B cell (primary cell): ENCODE results near the gene TECPR2. TPM values are rescaled to one million over a fixed set of nuclear protein-coding genes. Genes with fewer than 3 reads are reported as not detected.
"Not testable (repeated sequence)": the region's sequence is repeated elsewhere in the genome, so short reads cannot be mapped to it uniquely, and the experiment has no call there.

Source experiments
- ATAC-seq: fragments of 200-7000 bp; cut with Tn5 transposase; one replicate; pipeline ENCODE4 v1.10.0; 2021; ENCODE audit warnings: low read depth, mild to moderate bottlenecking, moderate number of reproducible peaks, moderate library complexity
- CTCF ChIA-PET: fragments of 350-600 bp; sonication (Branson Sonifier 250); formaldehyde crosslinking; loops from one replicate; lab custom pipeline; 2021; ENCODE audit warnings: antibody characterized with exemption, inconsistent platforms; lab: Charles Lee
- POLR2A ChIA-PET: fragments of 350-600 bp; sonication (Branson Sonifier 250); formaldehyde crosslinking; loops from one replicate; lab custom pipeline; 2021; ENCODE audit warnings: antibody characterized with exemption; lab: Charles Lee
- DNase-seq: peaks from one replicate; pipeline ENCODE4 v3.0.0; 2013
- H2AFZ ChIP-seq: 2 replicates; pipeline ENCODE4 v1.6.1; 2012; ENCODE audit warnings: mild to moderate bottlenecking, low read depth, low read length; ENCODE audit not compliant: insufficient read depth, poor library complexity, severe bottlenecking
- H3K27ac ChIP-seq, 2 donors: 1 replicate in 1 of 2; 2 replicates in 1 of 2; pipeline ENCODE4 v1.5.1; 2012 to 2013; ENCODE audit warnings: low read length in 2 of 2, mild to moderate bottlenecking in 2 of 2, moderate library complexity in 1 of 2
- H3K27me3 ChIP-seq, 4 experiments: fragments of 200-600 bp in 1 of 4; sonication (generic) in 1 of 4; replicated peaks in 1 of 4; 1 replicate in 2 of 4; 2 replicates in 2 of 4; pipeline versions ENCODE4 v1.6.1 to v1.7.0; 2013 to 2016; ENCODE audit warnings: low read length in 3 of 4, mild to moderate bottlenecking in 2 of 4, mixed read lengths in 1 of 4, moderate library complexity in 1 of 4; ENCODE audit not compliant: insufficient read depth in 4 of 4, control insufficient read depth in 3 of 4; ENCODE audit errors: control extremely low read depth in 1 of 4
- H3K36me3 ChIP-seq, 2 experiments: replicated peaks in 1 of 2; 1 replicate in 1 of 2; 2 replicates in 1 of 2; pipeline versions ENCODE4 v1.6.1 to v1.7.1; 2013; ENCODE audit warnings: low read length in 1 of 2; ENCODE audit not compliant: insufficient read depth in 2 of 2, control insufficient read depth in 1 of 2; ENCODE audit errors: control extremely low read depth in 1 of 2, extremely low read depth in 1 of 2
- H3K4me1 ChIP-seq, 2 donors: fragments of 200-600 bp in 1 of 2; sonication (generic) in 1 of 2; 1 replicate in 1 of 2; 2 replicates in 1 of 2; pipeline versions ENCODE4 v1.5.1 to v1.6.1; 2013 to 2017; ENCODE audit warnings: low read length in 2 of 2; ENCODE audit not compliant: control insufficient read depth in 2 of 2, insufficient read depth in 2 of 2
- H3K4me2 ChIP-seq: replicated peaks from 2 replicates; pipeline ENCODE3; 2012; ENCODE audit warnings: mild to moderate bottlenecking, low read depth, low read length; ENCODE audit not compliant: poor library complexity, severe bottlenecking
- H3K4me3 ChIP-seq, 5 experiments: fragments of 200-600 bp in 1 of 5; sonication (generic) in 1 of 5; 1 replicate in 3 of 5; 2 replicates in 2 of 5; pipeline versions ENCODE4 v1.5.1 to v1.7.0; 2011 to 2016; ENCODE audit warnings: low read length in 4 of 5, mild to moderate bottlenecking in 4 of 5, low read depth in 2 of 5, control low read depth in 1 of 5, moderate library complexity in 1 of 5; ENCODE audit not compliant: insufficient read depth in 1 of 5; ENCODE audit errors: control extremely low read depth in 1 of 5, extremely low read depth in 1 of 5
- H3K79me2 ChIP-seq: fragments of 200-600 bp; sonication (generic); one replicate; pipeline ENCODE4 v1.6.0; 2016; ENCODE audit warnings: low read length; ENCODE audit not compliant: control insufficient read depth, insufficient read depth
- H3K9ac ChIP-seq: fragments of 200-600 bp; sonication (generic); 2 replicates; pipeline ENCODE4 v1.6.1; 2017; ENCODE audit warnings: mild to moderate bottlenecking, low read length, moderate library complexity
- H3K9me3 ChIP-seq, 3 donors: one replicate each; pipeline versions ENCODE4 v1.6.1 to v1.7.1; 2013; ENCODE audit warnings: low read length in 2 of 3; ENCODE audit not compliant: control insufficient read depth in 2 of 3, insufficient read depth in 1 of 3; ENCODE audit errors: control extremely low read depth in 1 of 3
- H4K20me1 ChIP-seq: 2 replicates; pipeline ENCODE4 v1.6.0; 2012; ENCODE audit warnings: mild to moderate bottlenecking, low read length; ENCODE audit not compliant: insufficient read depth, control insufficient read depth, poor library complexity, severe bottlenecking
- H3K27ac Mint-ChIP-seq: one replicate; pipeline ENCODE4 v1.8.0; 2021; ENCODE audit warnings: mixed read lengths
- H3K27me3 Mint-ChIP-seq: one replicate; pipeline ENCODE4 v1.8.0; 2021; ENCODE audit warnings: mixed read lengths
- H3K4me1 Mint-ChIP-seq: one replicate; pipeline ENCODE4 v1.8.0; 2021; ENCODE audit warnings: mixed read lengths
- H3K4me3 Mint-ChIP-seq: one replicate; pipeline ENCODE4 v1.8.0; 2021; ENCODE audit warnings: mixed read lengths
- H3K9me3 Mint-ChIP-seq: one replicate; pipeline ENCODE4 v1.8.0; 2022; ENCODE audit warnings: mixed read lengths; ENCODE audit not compliant: insufficient read depth
- EZH2 ChIP-seq: IDR thresholded peaks from 2 replicates; pipeline ENCODE4 v1.6.1; 2012; ENCODE audit warnings: borderline replicate concordance, low read depth, mild to moderate bottlenecking, moderate library complexity, low read length; ENCODE audit not compliant: insufficient read depth, poor library complexity, severe bottlenecking
- WGBS: methylation state at CpG from one replicate; pipeline ENCODE4 v1.1.5; 2013; ENCODE audit warnings: missing lambda C conversion rate; ENCODE audit not compliant: insufficient coverage; 5-methylcytosine and 5-hydroxymethylcytosine counted together
- intact Hi-C: fragments of 100-400 bp; cut with micrococcal nuclease; formaldehyde crosslinking; loops from one replicate; pipeline ENCODE4 v1.10.0; 2022
- polyA plus RNA-seq: library from polyadenylated mRNA; depleted of rRNA; stranded (reverse); fragments of >200 nt; gene quantifications from 2 replicates; pipeline ENCODE4 v1.2.3, GENCODE V29; 2012
- total RNA-seq, 2 donors: library from RNA; stranded (reverse); fragments of 120-200 nt in 1 of 2; gene quantifications; 1 replicate in 1 of 2; 2 replicates in 1 of 2; pipeline versions ENCODE4 v1.2.3 to v1.2.4, GENCODE V29; 2013 to 2022
- TF ChIP-seq, protein P1 (sequence below): fragments of 200-600 bp; IDR thresholded peaks from one replicate; pipeline ENCODE4 v1.8.0; 2022; ENCODE audit warnings: antibody characterized with exemption, mild to moderate bottlenecking

The TECPR2 gene
- total and polyA plus RNA-seq, 2 donors (not counting 1 experiment from before 2014, with no cell fraction given): 4.7 to 10.8 TPM

DNA sequence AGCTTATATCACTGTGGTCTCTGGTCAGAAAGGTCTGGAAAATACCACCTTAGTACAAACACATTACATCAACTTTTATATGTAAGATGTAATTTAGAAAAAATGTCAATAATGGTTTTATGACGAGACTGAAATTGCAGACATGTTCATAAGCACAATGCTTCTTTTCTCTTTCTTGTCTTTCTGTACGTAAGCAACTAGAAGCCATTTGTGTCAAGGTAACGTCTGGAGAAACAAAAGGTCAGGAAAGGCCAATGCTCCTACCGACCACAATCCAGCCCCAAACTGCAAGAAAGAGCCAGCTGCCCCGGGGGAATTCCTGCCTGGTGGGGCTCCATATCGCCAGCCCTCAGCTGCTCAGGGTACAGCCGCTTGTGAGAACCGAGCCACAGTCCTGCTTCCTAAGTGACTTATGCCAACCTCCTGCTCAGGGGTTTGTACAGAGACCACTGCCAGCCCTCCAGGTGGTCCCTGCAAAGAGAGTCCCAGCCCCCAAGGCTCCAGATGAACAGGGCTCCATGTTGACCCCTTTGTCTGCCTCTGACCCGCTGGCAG is 36.9 kb upstream of the TECPR2 start:
- no peak overlapping the region for H2AFZ ChIP-seq
- DNase-seq: no peak
- no peaks in the 10 kb centered on the region for H3K27me3 Mint-ChIP-seq
- H3K36me3 ChIP-seq: peaks cover 0 to 4% of the 10 kb centered on the region in 2 experiments
- no peak overlapping the region for H3K4me2 ChIP-seq
- H3K27ac Mint-ChIP-seq: no peak overlapping the region
- H3K9me3 Mint-ChIP-seq: no peaks in the 10 kb centered on the region
- no peaks in the 10 kb centered on the region for H4K20me1 ChIP-seq
- H3K9ac ChIP-seq: no peak overlapping the region
- ATAC-seq: no peak
- CTCF ChIA-PET: interaction anchor here (1.4 to 2.8 kb wide), 2 partner anchors 9 to 11 kb away, joined by 3 to 10 read pairs; no protein-coding TSS in a partner anchor
- no peak overlapping the region for H3K27ac ChIP-seq
- no peak overlapping the region for H3K4me3 ChIP-seq
- TF ChIP-seq, protein P1, sequence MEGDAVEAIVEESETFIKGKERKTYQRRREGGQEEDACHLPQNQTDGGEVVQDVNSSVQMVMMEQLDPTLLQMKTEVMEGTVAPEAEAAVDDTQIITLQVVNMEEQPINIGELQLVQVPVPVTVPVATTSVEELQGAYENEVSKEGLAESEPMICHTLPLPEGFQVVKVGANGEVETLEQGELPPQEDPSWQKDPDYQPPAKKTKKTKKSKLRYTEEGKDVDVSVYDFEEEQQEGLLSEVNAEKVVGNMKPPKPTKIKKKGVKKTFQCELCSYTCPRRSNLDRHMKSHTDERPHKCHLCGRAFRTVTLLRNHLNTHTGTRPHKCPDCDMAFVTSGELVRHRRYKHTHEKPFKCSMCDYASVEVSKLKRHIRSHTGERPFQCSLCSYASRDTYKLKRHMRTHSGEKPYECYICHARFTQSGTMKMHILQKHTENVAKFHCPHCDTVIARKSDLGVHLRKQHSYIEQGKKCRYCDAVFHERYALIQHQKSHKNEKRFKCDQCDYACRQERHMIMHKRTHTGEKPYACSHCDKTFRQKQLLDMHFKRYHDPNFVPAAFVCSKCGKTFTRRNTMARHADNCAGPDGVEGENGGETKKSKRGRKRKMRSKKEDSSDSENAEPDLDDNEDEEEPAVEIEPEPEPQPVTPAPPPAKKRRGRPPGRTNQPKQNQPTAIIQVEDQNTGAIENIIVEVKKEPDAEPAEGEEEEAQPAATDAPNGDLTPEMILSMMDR: no peak
- H3K27me3 ChIP-seq: no peaks in the 10 kb centered on the region
- H3K4me1 Mint-ChIP-seq: peaks cover 15% of the 10 kb centered on the region
- POLR2A ChIA-PET: interaction anchor here (0.6 kb wide), 1 partner anchor 283 kb away, joined by 3 read pairs; no protein-coding TSS in a partner anchor
- no peak overlapping the region for H3K4me3 Mint-ChIP-seq
- H3K4me1 ChIP-seq: peaks cover 0 to 2% of the 10 kb centered on the region in 2 donors
- 94% methylated on average over 8 of the region's 9 CpGs for WGBS
- H3K79me2 ChIP-seq: no peaks in the 10 kb centered on the region
- intact Hi-C loops: no loop called here
- H3K9me3 ChIP-seq: no peaks in the 10 kb centered on the region

DNA sequence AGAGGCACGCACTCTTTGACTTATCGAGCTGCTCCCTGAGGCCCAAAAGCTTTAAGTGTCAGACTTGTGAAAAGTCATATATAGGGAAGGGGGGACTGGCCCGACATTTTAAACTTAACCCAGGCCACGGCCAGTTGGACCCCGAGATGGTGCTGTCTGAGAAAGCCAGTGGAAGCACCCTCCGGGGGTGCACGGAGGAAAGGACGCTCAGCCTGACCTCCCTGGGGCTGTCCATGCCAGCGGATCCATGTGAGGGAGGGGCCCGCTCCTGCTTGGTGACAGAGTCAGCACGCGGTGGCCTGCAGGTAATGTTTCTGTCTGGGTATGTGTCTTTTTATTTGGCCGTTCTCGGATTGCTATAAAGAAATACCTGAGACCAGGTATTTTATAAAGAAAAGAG is 36.2 kb upstream of the TECPR2 start:
- Mint-ChIP-seq H3K27ac (no peak overlapping the region), H3K4me3 (no peak overlapping the region), H3K9me3 (no peaks in the 10 kb centered on the region), H3K27me3 (no peaks in the 10 kb centered on the region), H3K4me1 (peaks cover 9% of the 10 kb centered on the region)
- CTCF ChIA-PET: no interaction called here
- Histone ChIP-seq H3K9me3 (no peaks in the 10 kb centered on the region), H3K4me2 (no peak overlapping the region), H2AFZ (no peak overlapping the region), H3K27ac (no peak overlapping the region), H3K79me2 (no peaks in the 10 kb centered on the region), H3K4me3 (no peak overlapping the region), H4K20me1 (no peaks in the 10 kb centered on the region), H3K9ac (no peak overlapping the region), H3K36me3 (peaks cover 0 to 4% of the 10 kb centered on the region in 2 experiments), H3K4me1 (no peaks in the 10 kb centered on the region), H3K27me3 (no peaks in the 10 kb centered on the region)
- no peak for DNase-seq
- no peak for ATAC-seq
- TF ChIP-seq, protein P1: no peak
- TF ChIP-seq EZH2: no peak
- POLR2A ChIA-PET: no interaction called here
- WGBS: 97% methylated on average over 14 of the region's 14 CpGs
- intact Hi-C loops: no loop called here

DNA sequence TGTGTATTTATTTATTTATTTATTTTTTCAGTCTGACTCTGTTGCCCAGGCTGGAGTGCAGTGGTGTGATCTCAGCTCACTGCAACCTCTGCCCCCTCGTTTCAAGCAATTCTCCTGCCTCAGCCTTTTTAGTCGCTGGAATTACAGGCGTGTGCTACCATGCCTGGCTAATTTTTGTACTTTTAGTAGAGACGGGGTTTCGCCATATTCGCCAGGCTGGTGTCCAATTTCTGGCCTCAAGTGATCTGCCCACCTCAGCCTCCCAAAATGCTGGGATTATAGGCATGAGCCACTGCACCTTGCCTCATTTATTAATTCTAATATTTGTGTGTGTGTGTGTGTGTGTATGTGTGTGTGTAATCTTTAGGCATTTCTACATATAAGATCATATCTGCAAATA is 33.4 kb upstream of the TECPR2 start:
- POLR2A ChIA-PET: interaction anchor here (0.6 to 0.7 kb wide), 2 partner anchors 17 to 383 kb away, joined by 4 to 5 read pairs; no protein-coding TSS in a partner anchor
- intact Hi-C loops, H3K27me3 ChIP-seq: not testable (repeated sequence)

More for the DNA sequence above, 33.4 kb upstream of the TECPR2 start:
- CTCF ChIA-PET: interaction anchor here (0.6 kb wide), 1 partner anchor 16 kb away, joined by 3 read pairs; no protein-coding TSS in a partner anchor
- not testable (repeated sequence) for H3K4me2 ChIP-seq, H4K20me1 ChIP-seq, H3K4me1 ChIP-seq, H3K27ac Mint-ChIP-seq, DNase-seq, H3K9ac ChIP-seq, H3K79me2 ChIP-seq, H3K4me3 ChIP-seq, H3K4me3 Mint-ChIP-seq, ATAC-seq, H3K27me3 Mint-ChIP-seq, H3K27ac ChIP-seq, H3K9me3 ChIP-seq, H3K9me3 Mint-ChIP-seq, H3K4me1 Mint-ChIP-seq, H2AFZ ChIP-seq
- WGBS: 96% methylated on average over 6 of the region's 6 CpGs
- peaks cover 5 to 23% of the 10 kb centered on the region in 2 experiments for H3K36me3 ChIP-seq
